HG03060 (cell line): ENCODE results near the gene WNK4.

Source experiments
- ATAC-seq: cut with Tn5 transposase; IDR thresholded peaks from one replicate; pipeline ENCODE4 v1.9.1; 2021; ENCODE audit warnings: low read depth, moderate number of reproducible peaks; ENCODE audit not compliant: unreplicated experiment

Gene WNK4

GRCh38 chr17:42832934-42833766 is 52.7 kb downstream of the WNK4 start, which contains the start of gene PSME3:
Gene PSME3, plus strand, starts transcription at chr17:42833397. Its CDS starts 235 bp downstream, at chr17:42833632.
- peak; percentile 82 for ATAC-seq

GRCh38 chr17:42833767-42834422 is 53.5 kb downstream of the WNK4 start:
- ATAC-seq, result no peak

GRCh38 chr17:42835732-42836131 is 55.3 kb downstream of the WNK4 start:
- ATAC-seq, result no peak

GRCh38 chr17:42841975-42842685 is 61.7 kb downstream of the WNK4 start:
- ATAC-seq, result no peak

- ATAC-seq, result no peak
Observed at GRCh38 chr17:42843358-42843934, 63.0 kb downstream of the WNK4 start.

GRCh38 chr17:42844271-42844670 is 63.9 kb downstream of the WNK4 start, which contains the start of gene AOC2:
Gene AOC2, plus strand, starts transcription at chr17:42844580. Its CDS starts 47 bp downstream, at chr17:42844627.
- no peak for ATAC-seq

- no peak for ATAC-seq
Observed at GRCh38 chr17:42844761-42845555, 64.5 kb downstream of the WNK4 start.

- ATAC-seq, result no peak
Observed at GRCh38 chr17:42845556-42845917, 65.1 kb downstream of the WNK4 start.

GRCh38 chr17:42845918-42846593 is 65.6 kb downstream of the WNK4 start:
- no peak for ATAC-seq
